Keratinocyte (primary cell): Measurements from ENCODE around the gene SLC6A9. TPM values are rescaled to one million over a fixed set of nuclear protein-coding genes. Genes with fewer than 3 reads are reported as not detected.
A peak's percentile ranks its signal among the peaks of the same experiment; 100 is the strongest.

Source experiments
- DNase-seq: peaks from one replicate; pipeline ENCODE4 v3.0.0-alpha.2; 2011; ENCODE audit warnings: low read depth, missing footprints, low spot score
- FAIRE-seq: peaks from 2 replicates; lab custom pipeline; 2011; peaks lifted over from hg19 to GRCh38; lab: Jason Lieb, UNC
- H2AFZ ChIP-seq: 2 replicates; pipeline ENCODE4 v1.6.0; 2012; ENCODE audit warnings: low read length, control low read depth, inconsistent platforms; ENCODE audit not compliant: control insufficient read depth
- H3K27ac ChIP-seq: 2 replicates; pipeline ENCODE4 v1.5.1; 2011; ENCODE audit warnings: low read length; ENCODE audit not compliant: control insufficient read depth, insufficient read depth
- H3K27me3 ChIP-seq: 3 replicates; pipeline ENCODE4 v1.6.0; 2011; ENCODE audit warnings: low read length; ENCODE audit not compliant: control insufficient read depth, insufficient read depth; ENCODE audit errors: extremely low read depth
- H3K36me3 ChIP-seq, 2 experiments: 2 replicates in 1 of 2; 3 replicates in 1 of 2; pipeline ENCODE4 v1.5.1; 2011; ENCODE audit warnings: low read length in 2 of 2, mild to moderate bottlenecking in 1 of 2; ENCODE audit not compliant: control insufficient read depth in 2 of 2, insufficient read depth in 2 of 2; ENCODE audit errors: extremely low read depth in 1 of 2
- H3K4me1 ChIP-seq: 3 replicates; pipeline ENCODE4 v1.5.1; 2011; ENCODE audit warnings: low read length; ENCODE audit not compliant: control insufficient read depth, insufficient read depth; ENCODE audit errors: extremely low read depth
- H3K4me2 ChIP-seq: 3 replicates; pipeline ENCODE4 v1.6.0; 2011; ENCODE audit warnings: low read depth, low read length; ENCODE audit not compliant: control insufficient read depth, insufficient read depth; ENCODE audit errors: extremely low read depth
- H3K4me3 ChIP-seq, 3 experiments: fragments of 200-600 bp in 1 of 3; sonication (generic) in 1 of 3; 2 replicates in 2 of 3; 3 replicates in 1 of 3; pipeline ENCODE4 v1.5.1; 2011 to 2016; ENCODE audit warnings: low read length in 3 of 3, mild to moderate bottlenecking in 3 of 3, control low read depth in 2 of 3, inconsistent platforms in 1 of 3, low read depth in 1 of 3, mixed read lengths in 1 of 3, mixed run types in 1 of 3, moderate library complexity in 1 of 3; ENCODE audit not compliant: control insufficient read depth in 2 of 3, insufficient read depth in 2 of 3; ENCODE audit errors: extremely low read depth in 1 of 3
- H3K79me2 ChIP-seq: 2 replicates; pipeline ENCODE4 v1.6.0; 2012; ENCODE audit warnings: low read length; ENCODE audit not compliant: control insufficient read depth, insufficient read depth
- H3K9ac ChIP-seq: 3 replicates; pipeline ENCODE4 v1.6.0; 2011; ENCODE audit warnings: low read length; ENCODE audit not compliant: control insufficient read depth, insufficient read depth; ENCODE audit errors: extremely low read depth
- H3K9me1 ChIP-seq: 3 replicates; pipeline ENCODE4 v1.6.0; 2011; ENCODE audit warnings: low read length; ENCODE audit not compliant: control insufficient read depth, insufficient read depth; ENCODE audit errors: extremely low read depth
- H3K9me3 ChIP-seq: 2 replicates; pipeline ENCODE4 v1.5.1; 2012; ENCODE audit warnings: low read depth, low read length; ENCODE audit not compliant: control insufficient read depth
- H4K20me1 ChIP-seq: 3 replicates; pipeline ENCODE4 v1.6.0; 2011; ENCODE audit warnings: low read length; ENCODE audit not compliant: control insufficient read depth, insufficient read depth; ENCODE audit errors: extremely low read depth
- EZH2 ChIP-seq: IDR thresholded peaks from one replicate; pipeline ENCODE4 v1.6.1; 2012; ENCODE audit warnings: inconsistent platforms, mild to moderate bottlenecking, low read length, moderate library complexity
- dilution Hi-C: fragments of 300-500 bp; cut with MboI; formaldehyde crosslinking; loops from one replicate; pipeline ENCODE4 v1.7.0; 2020; ENCODE audit warnings: low sequenced_read_pairs; ENCODE audit not compliant: extremely low pct_ligation_motif_present
- polyA plus RNA-seq, 5 experiments: library from polyadenylated mRNA; depleted of rRNA in 3 of 5; stranded (reverse) in 3 of 5; stranded (forward) in 1 of 5; unstranded in 1 of 5; fragments of >200 nt; gene quantifications; 1 replicate in 1 of 5; 2 replicates in 3 of 5; 3 replicates in 1 of 5; pipeline versions ENCODE4 v1.2.1 to v1.2.3, GENCODE V29; 2011 to 2012; ENCODE audit warnings: missing spikeins in 2 of 5, low read depth in 1 of 5, low replicate concordance in 1 of 5
- TF ChIP-seq, protein P1 (sequence below), 3 experiments: IDR thresholded peaks in 1 of 3; conservative IDR thresholded peaks in 1 of 3; optimal IDR thresholded peaks in 1 of 3; 2 replicates in 2 of 3; 3 replicates in 1 of 3; pipeline versions ENCODE3 to v1.5.1; 2011; ENCODE audit warnings: low read length in 3 of 3, mild to moderate bottlenecking in 3 of 3, moderate library complexity in 2 of 3, control low read depth in 1 of 3, inconsistent platforms in 1 of 3; ENCODE audit not compliant: insufficient read depth in 2 of 3; ENCODE audit errors: extremely low read depth in 1 of 3

Gene SLC6A9
- polyA plus RNA-seq, 1 donor (not counting 4 experiments of a cell fraction or from before 2014, with no cell fraction given) = 5.3 TPM

DNA sequence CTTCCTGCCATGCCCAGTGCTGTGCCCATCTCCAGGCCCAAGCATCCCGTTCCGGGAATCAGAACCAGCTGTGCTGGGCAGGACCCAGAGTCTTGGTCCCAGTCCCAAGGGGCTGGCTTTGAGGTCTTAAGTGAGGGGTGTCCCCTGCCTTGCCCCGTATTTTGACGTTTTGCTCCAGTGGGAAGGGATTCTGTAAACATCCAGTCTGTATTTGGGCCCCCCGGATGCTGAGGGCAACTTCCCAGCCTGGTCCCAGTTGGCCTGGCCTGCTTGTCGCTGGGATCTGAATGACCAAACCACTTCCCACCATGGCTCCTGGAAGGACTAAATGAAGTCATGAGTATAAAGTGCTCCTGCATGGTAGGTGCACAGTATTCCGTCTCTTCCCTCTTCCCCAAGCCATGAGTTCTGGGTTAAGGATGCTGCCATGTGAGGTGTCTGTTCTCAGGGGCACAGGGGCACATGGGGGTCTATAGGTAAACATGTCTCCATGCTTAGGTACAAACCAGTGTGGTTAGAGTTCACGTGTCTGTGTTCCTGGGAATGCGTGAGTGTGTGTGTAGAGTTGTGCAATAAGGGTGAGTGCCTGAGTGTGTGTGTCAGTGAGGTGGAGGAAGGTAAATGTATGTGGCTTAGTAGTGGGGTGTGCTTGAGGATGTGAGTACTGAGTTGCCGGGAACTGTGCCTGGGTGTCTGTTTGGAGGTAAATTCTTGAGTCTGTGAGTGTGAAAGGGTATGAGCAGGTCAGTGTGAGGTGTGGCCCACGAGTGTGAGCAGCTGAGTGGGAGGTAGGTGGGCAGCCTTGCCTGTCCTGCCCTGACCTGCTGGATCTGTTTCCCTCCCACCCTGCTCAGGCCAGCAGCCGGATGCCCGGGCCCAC lies 50.8 kb downstream of the SLC6A9 start:
- H3K27me3 ChIP-seq = no peaks in the 10 kb centered on the region
- peaks cover 65% of the 10 kb centered on the region for H3K79me2 ChIP-seq
- H3K4me1 ChIP-seq = peaks cover 40% of the 10 kb centered on the region
- no peaks in the 10 kb centered on the region for H4K20me1 ChIP-seq
- H3K4me3 ChIP-seq = peak overlapping the region; percentile 51 to 74 (median 73)
- TF ChIP-seq, protein P1, sequence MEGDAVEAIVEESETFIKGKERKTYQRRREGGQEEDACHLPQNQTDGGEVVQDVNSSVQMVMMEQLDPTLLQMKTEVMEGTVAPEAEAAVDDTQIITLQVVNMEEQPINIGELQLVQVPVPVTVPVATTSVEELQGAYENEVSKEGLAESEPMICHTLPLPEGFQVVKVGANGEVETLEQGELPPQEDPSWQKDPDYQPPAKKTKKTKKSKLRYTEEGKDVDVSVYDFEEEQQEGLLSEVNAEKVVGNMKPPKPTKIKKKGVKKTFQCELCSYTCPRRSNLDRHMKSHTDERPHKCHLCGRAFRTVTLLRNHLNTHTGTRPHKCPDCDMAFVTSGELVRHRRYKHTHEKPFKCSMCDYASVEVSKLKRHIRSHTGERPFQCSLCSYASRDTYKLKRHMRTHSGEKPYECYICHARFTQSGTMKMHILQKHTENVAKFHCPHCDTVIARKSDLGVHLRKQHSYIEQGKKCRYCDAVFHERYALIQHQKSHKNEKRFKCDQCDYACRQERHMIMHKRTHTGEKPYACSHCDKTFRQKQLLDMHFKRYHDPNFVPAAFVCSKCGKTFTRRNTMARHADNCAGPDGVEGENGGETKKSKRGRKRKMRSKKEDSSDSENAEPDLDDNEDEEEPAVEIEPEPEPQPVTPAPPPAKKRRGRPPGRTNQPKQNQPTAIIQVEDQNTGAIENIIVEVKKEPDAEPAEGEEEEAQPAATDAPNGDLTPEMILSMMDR (optimal IDR thresholded peaks at IDR 0.05 in 1 of 3, IDR thresholded peaks at IDR 0.05 in 1 of 3, conservative IDR thresholded peaks at IDR 0.05 in 1 of 3; ENCODE audit: extremely low read depth in 1 of 3, insufficient read depth in 2 of 3, low read length in 3 of 3) = no peak
- no peak for TF ChIP-seq EZH2
- peaks cover 32 to 41% of the 10 kb centered on the region in 2 experiments for H3K36me3 ChIP-seq
- FAIRE-seq (peak; percentile 94), DNase-seq (peak; percentile 92)
- H3K27ac ChIP-seq = peak overlapping the region; percentile 92
- peak overlapping the region; percentile 94 for H3K9ac ChIP-seq
- no peak overlapping the region for H2AFZ ChIP-seq
- dilution Hi-C loops = no loop called here
- H3K9me1 ChIP-seq = no peaks in the 10 kb centered on the region
- H3K4me2 ChIP-seq = peak overlapping the region; percentile 83
- no peaks in the 10 kb centered on the region for H3K9me3 ChIP-seq

- H3K9me1 ChIP-seq = no peaks in the 10 kb centered on the region
- H4K20me1 ChIP-seq = no peaks in the 10 kb centered on the region
- DNase-seq (peak; percentile 71), FAIRE-seq (no peak)
- no peaks in the 10 kb centered on the region for H3K9me3 ChIP-seq
- H3K9ac ChIP-seq = peak overlapping the region; percentile 94
- H3K79me2 ChIP-seq = peaks cover 72% of the 10 kb centered on the region
- no peak overlapping the region for H2AFZ ChIP-seq
- peaks cover 27 to 35% of the 10 kb centered on the region in 2 experiments for H3K36me3 ChIP-seq
- dilution Hi-C loops = no loop called here
- TF ChIP-seq, protein P1 (optimal IDR thresholded peaks at IDR 0.05 in 1 of 3, IDR thresholded peaks at IDR 0.05 in 1 of 3, conservative IDR thresholded peaks at IDR 0.05 in 1 of 3; ENCODE audit: extremely low read depth in 1 of 3, insufficient read depth in 2 of 3, low read length in 3 of 3) = no peak
- no peak for TF ChIP-seq EZH2
- H3K4me1 ChIP-seq = peaks cover 41% of the 10 kb centered on the region
- peak overlapping the region; percentile 92 for H3K27ac ChIP-seq
- H3K4me2 ChIP-seq = peak overlapping the region; percentile 83
- H3K4me3 ChIP-seq = peak overlapping the region; percentile 51 to 74 (median 73)
- H3K27me3 ChIP-seq = no peaks in the 10 kb centered on the region
Observed at GRCh38 chr1:43979528-43980254, 51.6 kb downstream of the SLC6A9 start.
